ENCODE data around the gene PRR23E.

The PRR23E gene

GRCh38 chr3:127183931-127184869 is 8.7 kb upstream of the PRR23E start:
- DNase-seq (ENCODE audit: low read depth, low spot score), result no peak

- no peak for DNase-seq (ENCODE audit: low read depth, low spot score)
These were observed 8.1 kb upstream of the PRR23E start for GRCh38 chr3:127184870-127185216.

GRCh38 chr3:127185268-127185667 is 7.7 kb upstream of the PRR23E start:
- no peak for DNase-seq (ENCODE audit: low read depth, low spot score)

- no peak for DNase-seq (ENCODE audit: low read depth, low spot score)
These were observed 6.8 kb upstream of the PRR23E start for GRCh38 chr3:127185962-127186674.

- DNase-seq (ENCODE audit: low read depth, low spot score), result no peak
These were observed 5.6 kb upstream of the PRR23E start for GRCh38 chr3:127187316-127187715.

GRCh38 chr3:127193341-127193740 is 410 bp downstream of the PRR23E start:
- DNase-seq (ENCODE audit: low read depth, low spot score), result no peak

- no peak for DNase-seq (ENCODE audit: low read depth, low spot score)
These were observed 844 bp downstream of the PRR23E start for GRCh38 chr3:127193775-127194174.

GRCh38 chr3:127194601-127195187 is 1.8 kb downstream of the PRR23E start:
- DNase-seq (ENCODE audit: low read depth, low spot score), result no peak

GRCh38 chr3:127195417-127195816 is 2.5 kb downstream of the PRR23E start:
- DNase-seq (ENCODE audit: low read depth, low spot score), result no peak

- DNase-seq (ENCODE audit: low read depth, low spot score), result no peak
These were observed 3.1 kb downstream of the PRR23E start for GRCh38 chr3:127196002-127196401.

- no peak for DNase-seq (ENCODE audit: low read depth, low spot score)
These were observed 3.8 kb downstream of the PRR23E start for GRCh38 chr3:127196466-127197299.

- DNase-seq (ENCODE audit: low read depth, low spot score), result no peak
These were observed 4.6 kb downstream of the PRR23E start for GRCh38 chr3:127197300-127198189.

GRCh38 chr3:127200086-127200691 is 7.3 kb downstream of the PRR23E start:
- no peak for DNase-seq (ENCODE audit: low read depth, low spot score)

- DNase-seq (ENCODE audit: low read depth, low spot score), result no peak
These were observed 10.1 kb downstream of the PRR23E start for GRCh38 chr3:127203024-127203423.

- DNase-seq (ENCODE audit: low read depth, low spot score), result no peak
These were observed 12.1 kb downstream of the PRR23E start for GRCh38 chr3:127204841-127205582.

GRCh38 chr3:127206154-127206553 is 13.2 kb downstream of the PRR23E start:
- DNase-seq (ENCODE audit: low read depth, low spot score), result no peak

GRCh38 chr3:127206611-127207516 is 13.9 kb downstream of the PRR23E start:
- DNase-seq (ENCODE audit: low read depth, low spot score), result no peak

- DNase-seq (ENCODE audit: low read depth, low spot score), result no peak
These were observed 15.0 kb downstream of the PRR23E start for GRCh38 chr3:127207727-127208482.

Data from activated naive CD8-positive, alpha-beta T cell treated with anti-CD3 and anti-CD28 coated beads, Interleukin-2, amount 50 U/mL, for 16 hours (primary cell).